KMS-11 (cell line): Measurements from ENCODE around the gene F13A1.

Experiments used
- H2AFZ ChIP-seq: fragments of 200-600 bp; sonication (generic); 2 replicates; pipeline ENCODE4 v1.6.1; 2016; ENCODE audit warnings: antibody characterized with exemption, mixed run types, low read depth
- H3K27ac ChIP-seq: fragments of 200-600 bp; sonication (generic); 2 replicates; pipeline ENCODE4 v1.6.1; 2016; ENCODE audit warnings: mild to moderate bottlenecking, mixed run types
- H3K27me3 ChIP-seq: fragments of 200-600 bp; sonication (generic); 2 replicates; pipeline ENCODE4 v1.6.1; 2017; ENCODE audit warnings: mild to moderate bottlenecking, low read depth, mixed run types, moderate library complexity; ENCODE audit not compliant: insufficient read depth
- H3K36me3 ChIP-seq: fragments of 200-600 bp; sonication (generic); 2 replicates; pipeline ENCODE4 v1.6.1; 2017; ENCODE audit warnings: mild to moderate bottlenecking, mixed run types; ENCODE audit not compliant: insufficient read depth
- H3K4me1 ChIP-seq: fragments of 200-600 bp; sonication (generic); 2 replicates; pipeline ENCODE4 v1.6.1; 2016; ENCODE audit warnings: mild to moderate bottlenecking, low read depth, mixed run types; ENCODE audit not compliant: poor library complexity, severe bottlenecking
- H3K4me2 ChIP-seq: fragments of 200-600 bp; sonication (generic); 2 replicates; pipeline ENCODE4 v1.7.0; 2016; ENCODE audit warnings: mild to moderate bottlenecking, mixed run types
- H3K4me3 ChIP-seq: fragments of 200-600 bp; sonication (generic); IDR thresholded peaks from 2 replicates; pipeline ENCODE4 v1.6.1; 2017; ENCODE audit warnings: low read depth, low read length, mixed read lengths; ENCODE audit not compliant: insufficient read depth
- H3K79me2 ChIP-seq: fragments of 200-600 bp; sonication (generic); 2 replicates; pipeline ENCODE4 v1.6.1; 2016; ENCODE audit warnings: low read depth, mixed run types; ENCODE audit not compliant: insufficient read depth
- H3K9ac ChIP-seq: fragments of 200-600 bp; sonication (generic); 2 replicates; pipeline ENCODE4 v1.6.1; 2016; ENCODE audit warnings: mild to moderate bottlenecking, mixed run types
- H4K20me1 ChIP-seq: fragments of 200-600 bp; sonication (generic); 2 replicates; pipeline ENCODE4 v1.6.1; 2016; ENCODE audit warnings: mild to moderate bottlenecking, mixed run types; ENCODE audit not compliant: insufficient read depth
- TF ChIP-seq, protein P1 (sequence below): fragments of 200-600 bp; sonication (generic); conservative IDR thresholded peaks from 2 replicates; pipeline ENCODE4 v1.6.1; 2017; ENCODE audit warnings: low read depth, mild to moderate bottlenecking, antibody characterized with exemption, low read length, moderate library complexity, mixed read lengths

Gene F13A1

DNA sequence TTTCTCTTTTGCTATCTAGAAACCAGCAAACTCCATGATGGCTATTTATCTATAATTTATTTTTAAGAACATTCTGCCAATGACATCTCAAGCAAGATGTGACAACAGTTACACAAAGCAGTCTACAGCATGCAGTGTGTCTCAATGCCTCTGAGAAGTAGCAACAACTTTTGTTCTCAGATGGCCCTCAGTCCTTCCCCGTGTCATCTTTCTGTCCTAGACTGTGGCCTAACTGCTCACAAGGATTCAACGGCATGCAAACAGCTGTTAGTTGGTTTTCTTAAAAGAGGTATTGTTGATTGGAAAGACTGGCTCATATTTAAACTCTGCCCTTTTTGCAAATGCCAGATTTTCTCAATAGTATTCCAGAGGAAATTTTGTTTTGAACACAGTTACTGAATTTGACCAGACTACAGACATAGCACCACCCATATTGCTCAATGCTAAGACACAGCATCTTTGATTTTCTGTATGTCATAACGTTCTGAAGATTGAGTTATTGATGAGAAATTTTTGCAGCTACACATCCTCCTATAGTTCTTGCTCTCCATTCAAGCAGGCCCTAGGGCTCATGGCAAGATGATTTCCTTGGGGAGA, 26.1 kb upstream of the F13A1 start:
- Histone ChIP-seq H3K27me3 (no peaks in the 10 kb centered on the region), H3K4me2 (no peak overlapping the region), H3K9ac (no peak overlapping the region), H3K4me3 (no peak overlapping the region), H3K4me1 (no peaks in the 10 kb centered on the region), H4K20me1 (no peaks in the 10 kb centered on the region), H2AFZ (no peak overlapping the region), H3K27ac (no peak overlapping the region), H3K79me2 (no peaks in the 10 kb centered on the region), H3K36me3 (no peaks in the 10 kb centered on the region)
- TF ChIP-seq, protein P1, sequence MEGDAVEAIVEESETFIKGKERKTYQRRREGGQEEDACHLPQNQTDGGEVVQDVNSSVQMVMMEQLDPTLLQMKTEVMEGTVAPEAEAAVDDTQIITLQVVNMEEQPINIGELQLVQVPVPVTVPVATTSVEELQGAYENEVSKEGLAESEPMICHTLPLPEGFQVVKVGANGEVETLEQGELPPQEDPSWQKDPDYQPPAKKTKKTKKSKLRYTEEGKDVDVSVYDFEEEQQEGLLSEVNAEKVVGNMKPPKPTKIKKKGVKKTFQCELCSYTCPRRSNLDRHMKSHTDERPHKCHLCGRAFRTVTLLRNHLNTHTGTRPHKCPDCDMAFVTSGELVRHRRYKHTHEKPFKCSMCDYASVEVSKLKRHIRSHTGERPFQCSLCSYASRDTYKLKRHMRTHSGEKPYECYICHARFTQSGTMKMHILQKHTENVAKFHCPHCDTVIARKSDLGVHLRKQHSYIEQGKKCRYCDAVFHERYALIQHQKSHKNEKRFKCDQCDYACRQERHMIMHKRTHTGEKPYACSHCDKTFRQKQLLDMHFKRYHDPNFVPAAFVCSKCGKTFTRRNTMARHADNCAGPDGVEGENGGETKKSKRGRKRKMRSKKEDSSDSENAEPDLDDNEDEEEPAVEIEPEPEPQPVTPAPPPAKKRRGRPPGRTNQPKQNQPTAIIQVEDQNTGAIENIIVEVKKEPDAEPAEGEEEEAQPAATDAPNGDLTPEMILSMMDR: no peak

DNA sequence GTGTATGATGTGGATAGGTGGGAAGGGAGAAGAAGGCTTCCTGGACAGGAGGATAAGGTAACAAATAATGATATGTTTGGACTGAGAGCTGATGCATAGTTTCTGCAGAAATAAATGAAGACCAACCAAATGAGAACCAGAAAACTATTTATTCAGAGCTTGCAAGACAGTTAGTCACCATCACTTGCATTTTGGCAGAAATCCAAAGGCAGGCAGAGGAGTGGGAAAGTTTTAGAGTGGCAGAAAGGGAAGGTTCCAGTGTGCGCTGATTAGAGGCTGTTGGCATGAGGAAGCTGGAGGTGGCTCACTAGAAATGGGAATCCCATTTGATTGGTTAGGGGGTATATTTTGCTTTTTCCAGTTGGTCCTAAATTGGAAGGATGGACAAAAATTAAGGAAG, 13.0 kb upstream of the F13A1 start:
- no peaks in the 10 kb centered on the region for H3K27me3 ChIP-seq
- no peak overlapping the region for H3K4me3 ChIP-seq
- TF ChIP-seq, protein P1: no peak
- H3K4me1 ChIP-seq: peaks cover 66% of the 10 kb centered on the region
- H2AFZ ChIP-seq: peak overlapping the region; percentile 27
- H3K27ac ChIP-seq: peak overlapping the region; percentile 93; the same call in 1 of the 2 replicates
- no peaks in the 10 kb centered on the region for H3K36me3 ChIP-seq
- H3K4me2 ChIP-seq: peak overlapping the region; percentile 75; the same call in 1 of the 2 replicates
- H3K79me2 ChIP-seq: no peaks in the 10 kb centered on the region
- H4K20me1 ChIP-seq: no peaks in the 10 kb centered on the region
- H3K9ac ChIP-seq: peak overlapping the region; percentile 64; the same call in 1 of the 2 replicates

DNA sequence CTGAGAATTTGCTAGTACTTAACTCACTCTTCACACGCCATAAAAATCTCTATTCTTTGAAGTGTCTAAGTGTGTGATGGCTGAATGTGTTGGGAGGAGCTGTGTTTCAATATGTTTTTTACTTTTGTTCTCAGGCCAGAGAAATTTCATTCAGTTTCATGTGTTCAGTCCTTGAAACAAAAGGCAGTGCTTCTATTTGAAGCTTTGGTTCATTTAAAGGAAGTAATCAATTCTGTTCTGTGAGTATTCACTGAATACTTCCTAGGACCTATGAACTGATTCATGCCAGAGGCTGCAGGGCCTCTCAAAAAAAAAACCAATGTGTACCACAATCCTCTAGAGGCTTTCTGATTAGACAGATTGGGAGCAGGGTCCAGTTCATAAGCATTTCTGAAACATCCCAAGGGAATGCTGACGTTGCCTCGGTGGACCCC, 12.4 kb upstream of the F13A1 start:
- Histone ChIP-seq H3K79me2 (no peaks in the 10 kb centered on the region), H3K27me3 (no peaks in the 10 kb centered on the region), H3K36me3 (no peaks in the 10 kb centered on the region), H3K4me2 (peak overlapping the region; percentile 75), H3K4me3 (no peak overlapping the region), H2AFZ (peak overlapping the region; percentile 27), H3K27ac (peak overlapping the region; percentile 93), H4K20me1 (no peaks in the 10 kb centered on the region), H3K9ac (peak overlapping the region; percentile 64; the same call in 1 of the 2 replicates), H3K4me1 (peaks cover 73% of the 10 kb centered on the region)
- TF ChIP-seq, protein P1: no peak

DNA sequence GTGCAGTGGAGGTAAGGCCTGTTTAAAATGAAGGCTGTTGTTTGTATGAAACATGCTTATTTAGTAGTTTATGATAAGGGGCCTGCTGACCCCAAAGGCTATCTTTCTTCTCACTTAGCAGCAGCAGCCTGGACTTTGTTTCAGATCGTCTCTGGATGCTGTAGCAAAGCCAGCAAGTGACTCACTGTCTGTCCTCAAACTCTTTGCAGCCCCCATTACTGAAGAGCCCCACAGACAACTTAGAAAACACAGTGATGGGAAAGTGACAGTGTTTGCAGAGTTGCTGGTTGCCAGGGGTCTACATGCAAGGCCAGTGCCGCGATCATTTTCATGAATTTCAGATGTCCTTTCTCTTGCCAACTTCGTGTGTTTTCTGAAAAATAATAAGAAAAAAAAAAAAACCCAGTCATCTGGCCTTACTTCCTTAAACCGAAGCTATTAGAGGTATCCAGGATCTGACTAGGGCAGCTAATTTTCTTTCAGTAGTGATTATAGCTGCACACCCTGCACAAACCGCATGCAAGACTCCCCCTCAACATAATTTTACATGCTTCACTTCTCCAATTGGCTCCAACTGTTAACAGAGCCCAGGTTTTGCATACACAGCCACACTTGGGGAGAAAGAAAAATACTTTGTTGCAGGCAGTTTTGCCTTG, 11.6 kb upstream of the F13A1 start:
- Histone ChIP-seq H2AFZ (peak overlapping the region; percentile 27), H3K79me2 (no peaks in the 10 kb centered on the region), H3K27me3 (no peaks in the 10 kb centered on the region), H3K4me1 (peaks cover 73% of the 10 kb centered on the region), H3K4me2 (peak overlapping the region; percentile 75), H3K36me3 (no peaks in the 10 kb centered on the region), H3K9ac (peak overlapping the region; percentile 64), H4K20me1 (no peaks in the 10 kb centered on the region), H3K4me3 (no peak overlapping the region), H3K27ac (peak overlapping the region; percentile 93)
- TF ChIP-seq, protein P1: no peak
